H1 (cell line): ENCODE data around the gene ZFAND6. TPM values are rescaled to one million over a fixed set of nuclear protein-coding genes. Genes with fewer than 3 reads are reported as not detected.
A peak's percentile ranks its signal among the peaks of the same experiment; 100 is the strongest.

Experiments
- CTCF ChIA-PET: fragments of 300-600 bp; sonication (Branson Sonifier 250); formaldehyde crosslinking; loops from one replicate; lab custom pipeline; 2021; ENCODE audit not compliant: partially characterized antibody; lab: Charles Lee
- POLR2A ChIA-PET: fragments of 300-600 bp; sonication (Branson Sonifier 250); formaldehyde crosslinking; loops from one replicate; lab custom pipeline; 2021; ENCODE audit warnings: inconsistent platforms; ENCODE audit not compliant: partially characterized antibody; lab: Charles Lee
- DNase-seq, 2 experiments: peaks; one replicate each; pipeline versions ENCODE4 v3.0.0 to v3.0.0-alpha.2; 2010 to 2022; ENCODE audit warnings: low spot score in 2 of 2, low read depth in 1 of 2, mixed read lengths in 1 of 2
- FAIRE-seq: peaks from 2 replicates; lab custom pipeline; 2011; peaks lifted over from hg19 to GRCh38; lab: Jason Lieb, UNC
- H2AFZ ChIP-seq: 2 replicates; pipeline ENCODE4 v1.8.1; 2012; ENCODE audit warnings: low read length, inconsistent platforms
- H2AK5ac ChIP-seq: 2 replicates; pipeline ENCODE4 v1.6.1; 2013; ENCODE audit warnings: low read depth, low read length
- H2BK120ac ChIP-seq: replicated peaks from 2 replicates; pipeline ENCODE3; 2013; ENCODE audit warnings: low read depth, low read length, inconsistent platforms
- H2BK12ac ChIP-seq: 2 replicates; pipeline ENCODE4 v1.6.1; 2013; ENCODE audit warnings: low read depth, low read length
- H2BK15ac ChIP-seq: 2 replicates; pipeline ENCODE4 v1.6.1; 2013; ENCODE audit warnings: low read length
- H2BK20ac ChIP-seq: 2 replicates; pipeline ENCODE4 v1.6.1; 2013; ENCODE audit warnings: low read length
- H2BK5ac ChIP-seq: 2 replicates; pipeline ENCODE4 v1.6.1; 2013; ENCODE audit warnings: low read depth, low read length
- H3K14ac ChIP-seq: 2 replicates; pipeline ENCODE4 v1.6.1; 2013; ENCODE audit warnings: inconsistent platforms; ENCODE audit not compliant: insufficient read length
- H3K18ac ChIP-seq: 2 replicates; pipeline ENCODE4 v1.6.1; 2013; ENCODE audit warnings: low read length; ENCODE audit errors: extremely low read depth
- H3K23ac ChIP-seq: 2 replicates; pipeline ENCODE4 v1.6.1; 2013; ENCODE audit warnings: inconsistent platforms; ENCODE audit not compliant: insufficient read length
- H3K23me2 ChIP-seq: 2 replicates; pipeline ENCODE4 v1.6.1; 2013; ENCODE audit warnings: low read depth, low read length
- H3K27ac ChIP-seq: 2 replicates; pipeline ENCODE4 v1.6.1; 2011; ENCODE audit warnings: low read depth, low read length, inconsistent platforms
- H3K27me3 ChIP-seq, 4 experiments: replicated peaks in 1 of 4; 1 replicate in 1 of 4; 2 replicates in 3 of 4; pipeline versions ENCODE4 v1.6.1 to v1.8.1; 2011 to 2013; ENCODE audit warnings: low read length in 3 of 4, mild to moderate bottlenecking in 3 of 4, inconsistent platforms in 2 of 4, mixed read lengths in 2 of 4, moderate library complexity in 1 of 4; ENCODE audit not compliant: control insufficient read depth in 3 of 4, insufficient read depth in 3 of 4; ENCODE audit errors: extremely low read depth in 1 of 4
- H3K36me3 ChIP-seq, 4 experiments: 2 replicates each; pipeline versions ENCODE4 v1.6.1 to v1.8.1; 2011 to 2013; ENCODE audit warnings: mild to moderate bottlenecking in 4 of 4, low read length in 3 of 4, moderate library complexity in 2 of 4, control low read depth in 1 of 4, inconsistent platforms in 1 of 4; ENCODE audit not compliant: insufficient read depth in 4 of 4, control insufficient read depth in 2 of 4
- H3K4ac ChIP-seq: replicated peaks from 2 replicates; pipeline ENCODE3; 2013; ENCODE audit warnings: low read length, low read depth, mixed read lengths, inconsistent platforms; ENCODE audit not compliant: insufficient read length
- H3K4me1 ChIP-seq, 4 experiments: replicated peaks in 1 of 4; 1 replicate in 1 of 4; 2 replicates in 3 of 4; pipeline versions ENCODE4 v1.6.1 to v1.8.1; 2011 to 2013; ENCODE audit warnings: low read length in 3 of 4, inconsistent platforms in 2 of 4, mixed read lengths in 1 of 4; ENCODE audit not compliant: insufficient read depth in 4 of 4, control insufficient read depth in 3 of 4
- H3K4me2 ChIP-seq, 2 experiments: 2 replicates each; pipeline versions ENCODE4 v1.6.1 to v1.8.1; 2011 to 2013; ENCODE audit warnings: low read depth in 2 of 2, low read length in 2 of 2, control low read depth in 1 of 2, inconsistent platforms in 1 of 2, mild to moderate bottlenecking in 1 of 2; ENCODE audit not compliant: insufficient read depth in 1 of 2
- H3K4me3 ChIP-seq, 4 experiments: fragments of 200-600, 300-600 bp in 1 of 4; sonication (generic), shearing (Covaris generic), sonication (Bioruptor Twin) in 1 of 4; 2 replicates each; pipeline versions ENCODE4 v1.5.1 to v1.8.1; 2011 to 2016; ENCODE audit warnings: low read length in 4 of 4, low read depth in 3 of 4, control low read depth in 2 of 4, inconsistent platforms in 2 of 4, mild to moderate bottlenecking in 2 of 4, mixed read lengths in 1 of 4, moderate library complexity in 1 of 4; ENCODE audit not compliant: insufficient read depth in 2 of 4; ENCODE audit errors: extremely low read depth in 1 of 4
- H3K56ac ChIP-seq: replicated peaks from 2 replicates; pipeline ENCODE3; 2013; ENCODE audit warnings: low read depth, mild to moderate bottlenecking, mixed read lengths, low read length, inconsistent platforms; ENCODE audit not compliant: insufficient read length
- H3K79me1 ChIP-seq: 2 replicates; pipeline ENCODE4 v1.6.1; 2013; ENCODE audit warnings: low read depth, low read length, control low read depth
- H3K79me2 ChIP-seq, 2 experiments: 2 replicates each; pipeline versions ENCODE4 v1.6.1 to v1.8.1; 2012 to 2013; ENCODE audit warnings: low read length in 2 of 2, mild to moderate bottlenecking in 2 of 2, inconsistent platforms in 1 of 2; ENCODE audit not compliant: insufficient read depth in 2 of 2, control insufficient read depth in 1 of 2
- H3K9ac ChIP-seq, 4 experiments: replicated peaks in 1 of 4; 1 replicate in 1 of 4; 2 replicates in 3 of 4; pipeline versions ENCODE4 v1.6.1 to v1.8.1; 2011 to 2013; ENCODE audit warnings: low read depth in 3 of 4, low read length in 3 of 4, control low read depth in 2 of 4, mild to moderate bottlenecking in 2 of 4, moderate library complexity in 2 of 4, inconsistent platforms in 1 of 4; ENCODE audit errors: extremely low read depth in 1 of 4
- H3K9me3 ChIP-seq, 2 experiments: 2 replicates each; pipeline versions ENCODE4 v1.6.1 to v1.8.1; 2012 to 2013; ENCODE audit warnings: mild to moderate bottlenecking in 2 of 2, moderate library complexity in 2 of 2, control low read depth in 1 of 2, inconsistent platforms in 1 of 2, low read depth in 1 of 2, low read length in 1 of 2, mixed read lengths in 1 of 2; ENCODE audit not compliant: insufficient read depth in 2 of 2
- H4K20me1 ChIP-seq, 2 experiments: replicated peaks in 1 of 2; 2 replicates each; pipeline versions ENCODE3 to v1.8.1; 2011 to 2013; ENCODE audit warnings: inconsistent platforms in 2 of 2, low read length in 2 of 2, mild to moderate bottlenecking in 1 of 2; ENCODE audit not compliant: insufficient read depth in 2 of 2, control insufficient read depth in 1 of 2
- H4K5ac ChIP-seq: 2 replicates; pipeline ENCODE4 v1.6.1; 2013; ENCODE audit warnings: low read length, low read depth, mixed read lengths, inconsistent platforms; ENCODE audit not compliant: insufficient read length
- H4K8ac ChIP-seq: 2 replicates; pipeline ENCODE4 v1.8.0; 2013; ENCODE audit warnings: mild to moderate bottlenecking, moderate library complexity, low read length, inconsistent platforms; ENCODE audit not compliant: insufficient read depth; ENCODE audit errors: extremely low read depth
- H4K91ac ChIP-seq: replicated peaks from 2 replicates; pipeline ENCODE3; 2013; ENCODE audit warnings: low read length, mixed read lengths, inconsistent platforms; ENCODE audit not compliant: insufficient read length
- BRCA1 ChIP-seq: IDR thresholded peaks from 2 replicates; pipeline ENCODE4 v1.6.1; 2012; ENCODE audit warnings: low read depth, low read length, improper control_type of control experiment
- WGBS, 2 experiments: shearing (Covaris generic) in 1 of 2; methylation state at CpG; one replicate each; pipeline versions ENCODE4 v1.1.6 to v1.1.7; 2013 to 2015; ENCODE audit warnings: low lambda C conversion rate in 2 of 2, mixed read lengths in 2 of 2, inconsistent platforms in 1 of 2, low coverage in 1 of 2, missing lambda C conversion rate in 1 of 2; ENCODE audit not compliant: insufficient replicate concordance in 2 of 2, insufficient coverage in 1 of 2, insufficient read length in 1 of 2; ENCODE audit errors: extremely low coverage in 1 of 2, missing lambda C conversion rate in 1 of 2; 5-methylcytosine and 5-hydroxymethylcytosine counted together
- polyA plus RNA-seq, 7 experiments: library from polyadenylated mRNA; depleted of rRNA in 3 of 7; stranded (reverse) in 5 of 7; unstranded in 2 of 7; fragments of >200 nt in 5 of 7; fragments of 200-250 nt in 2 of 7; gene quantifications; 1 replicate in 5 of 7; 2 replicates in 1 of 7; 4 replicates in 1 of 7; pipeline versions ENCODE4 v1.2.1 to v1.2.3, GENCODE V29; 2011 to 2013; ENCODE audit warnings: missing spikeins in 2 of 7, mixed read lengths in 2 of 7
- total RNA-seq: library from RNA; stranded (reverse); fragmentation: NEBNext Ultra II Directional; extraction: Animal tissue kit (Norgen Biotek cat#: 25700); gene quantifications from 2 replicates; pipeline ENCODE4 v1.2.1, GENCODE V29; 2021

Gene ZFAND6
- total and polyA plus RNA-seq, 2 of the 8 experiments (the other 6 are each of a cell fraction or from before 2014, with no cell fraction given) = 136 to 237 TPM

GRCh38 chr15:80026754-80027153 lies 32.7 kb upstream of the ZFAND6 start:
- Histone ChIP-seq H3K4me1 (peaks cover 0 to 10% (median 4%) of the 10 kb centered on the region in 4 experiments; a peak in 6 of 7 replicates), H3K9me3 (no peaks in the 10 kb centered on the region; a peak in 1 of 4 replicates), H2BK120ac (no peak overlapping the region), H2BK15ac (no peak overlapping the region), H3K79me1 (no peaks in the 10 kb centered on the region), H2AK5ac (no peak overlapping the region), H3K4ac (no peak overlapping the region), H4K8ac (no peak overlapping the region; the same call in 1 of the 2 replicates), H3K23me2 (peaks cover 4% of the 10 kb centered on the region; the same call in 1 of the 2 replicates), H3K9ac (no peak overlapping the region), H3K4me2 (no peak overlapping the region), H3K56ac (no peak overlapping the region), H2AFZ (no peak overlapping the region), H3K18ac (no peak overlapping the region), H4K91ac (no peak overlapping the region), H3K23ac (no peak overlapping the region), H2BK5ac (no peak overlapping the region), H2BK20ac (0 out of 2 replicates have a peak overlapping the region, but pooled peaks have one; percentile 64), H3K4me3 (no peak overlapping the region), H3K27me3 (no peaks in the 10 kb centered on the region), H4K5ac (no peak overlapping the region), H3K27ac (no peak overlapping the region), H2BK12ac (peak overlapping the region; percentile 40; the same call in 1 of the 2 replicates), H3K79me2 (no peaks in the 10 kb centered on the region; a peak in 1 of 4 replicates), H4K20me1 (no peaks in the 10 kb centered on the region), H3K14ac (no peak overlapping the region), H3K36me3 (no peaks in the 10 kb centered on the region)
- no peak for FAIRE-seq
- WGBS, 2 experiments = 97% methylated on average over 4 of the region's 4 CpGs; no CpG with 5 or more reads in 1 of the 2 experiments
- POLR2A ChIA-PET = no interaction called here
- CTCF ChIA-PET = interaction anchor here (1.3 kb wide), 1 partner anchor 25 kb away, joined by 6 read pairs; no protein-coding TSS in a partner anchor
- no peak for DNase-seq
- TF ChIP-seq BRCA1 = no peak
